ENCODE data around the gene PUS7.
"Not testable (repeated sequence)": the region's sequence is repeated elsewhere in the genome, so short reads cannot be mapped to it uniquely, and the experiment has no call there.

Gene PUS7

DNA sequence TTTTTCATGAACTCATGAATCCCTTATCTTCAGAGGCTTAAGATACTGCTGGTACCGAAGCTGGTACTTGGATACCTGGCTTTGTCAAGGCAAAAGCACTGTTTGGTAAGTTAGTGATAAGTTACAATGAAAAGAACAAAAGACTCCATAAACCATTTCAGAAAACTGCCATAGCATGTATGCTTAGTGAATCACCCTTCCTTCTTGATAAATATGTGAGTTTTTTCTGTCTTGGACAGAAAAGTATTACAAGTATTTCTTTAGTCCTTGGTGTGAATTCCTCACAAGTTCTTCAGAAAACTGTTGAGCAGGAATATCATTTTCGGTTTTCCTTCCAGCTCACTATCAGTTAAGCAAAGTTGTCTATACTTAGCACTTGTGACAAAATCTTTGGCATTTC lies 25.6 kb downstream of the PUS7 start:
- no peak for DNase-seq

GRCh38 chr7:105493923-105494315 lies 28.2 kb downstream of the PUS7 start:
- DNase-seq = no peak

DNA sequence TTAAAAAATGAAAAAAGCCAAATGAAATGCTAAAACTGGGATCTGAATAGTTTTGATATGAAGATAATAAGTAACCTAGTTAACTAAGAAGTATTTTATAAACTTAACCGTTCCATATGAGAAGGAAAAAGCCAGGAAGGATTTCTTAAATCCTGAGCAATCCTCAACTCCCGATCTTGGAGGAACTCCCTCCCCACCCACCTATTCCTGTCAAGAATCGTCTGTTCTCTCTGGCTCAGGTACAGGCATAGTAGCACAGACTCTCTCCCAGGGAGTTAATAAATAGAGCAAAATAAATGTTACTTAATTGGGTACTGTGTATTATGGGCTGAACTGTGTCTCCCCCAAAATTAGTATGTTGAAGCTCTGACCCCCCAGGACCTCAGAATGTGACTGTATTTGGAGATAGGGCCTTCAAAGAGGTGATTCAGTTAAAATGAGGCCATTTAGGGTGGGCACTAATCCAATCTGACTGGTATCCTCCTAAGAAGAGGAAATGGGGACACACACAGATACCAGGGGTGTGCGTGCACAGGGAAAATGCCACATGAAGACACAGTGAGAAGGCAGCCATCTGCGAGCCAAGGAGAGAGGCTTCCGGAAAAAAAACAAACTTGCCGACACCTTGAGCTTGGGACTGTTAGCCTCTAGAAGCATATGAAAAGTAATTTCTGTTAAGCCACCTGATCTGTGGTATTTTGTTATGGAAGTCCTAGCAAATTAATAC lies 28.7 kb downstream of the PUS7 start:
- no peak for DNase-seq

- no peak for DNase-seq
Observed at GRCh38 chr7:105489409-105489808, 32.7 kb downstream of the PUS7 start.

DNA sequence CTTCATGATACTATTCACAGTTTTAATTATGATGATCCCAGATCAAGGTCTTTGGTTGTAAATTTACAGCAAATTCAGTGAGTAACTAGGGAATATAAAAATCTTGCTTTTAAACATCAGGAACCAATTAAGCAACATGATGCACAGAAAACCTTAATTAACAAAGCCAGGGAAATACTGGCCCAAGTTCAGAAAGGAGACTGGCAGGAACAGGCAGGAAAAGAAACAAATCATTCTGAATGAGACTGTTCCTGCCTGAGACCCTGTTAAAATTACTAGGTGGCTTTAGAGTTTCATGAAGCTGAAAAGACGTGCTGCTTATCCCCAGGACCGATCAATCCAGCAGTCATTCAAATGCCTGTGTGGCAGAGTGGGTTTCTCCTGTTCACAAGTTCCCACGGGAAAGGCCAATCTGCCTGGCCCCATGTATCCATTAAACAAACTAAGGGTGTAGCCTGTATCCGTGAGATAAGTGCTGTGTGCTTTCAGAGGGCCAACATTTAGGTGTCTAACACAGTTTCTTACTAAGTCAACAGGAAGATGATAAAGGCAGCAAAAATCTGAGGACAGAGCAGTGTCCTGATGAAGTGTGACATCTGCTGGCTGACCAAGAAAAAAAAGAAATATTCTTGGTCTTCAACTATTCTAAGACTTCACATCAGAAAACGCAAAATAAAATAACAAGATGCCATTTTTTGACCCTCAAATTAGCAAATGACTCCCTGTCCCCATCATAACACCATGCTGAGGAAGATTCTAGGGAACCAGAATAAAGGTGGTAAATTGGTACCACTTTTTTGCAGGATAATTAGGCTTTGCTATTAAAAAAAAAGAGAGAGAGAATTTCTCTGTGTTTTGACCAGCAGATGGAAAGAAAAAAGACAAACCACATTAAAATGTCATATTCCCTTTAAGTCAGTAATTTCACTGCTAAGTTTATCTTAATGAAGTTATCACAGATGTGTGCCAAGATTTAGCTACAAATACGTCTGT lies 34.2 kb downstream of the PUS7 start:
- no peak for DNase-seq

DNA sequence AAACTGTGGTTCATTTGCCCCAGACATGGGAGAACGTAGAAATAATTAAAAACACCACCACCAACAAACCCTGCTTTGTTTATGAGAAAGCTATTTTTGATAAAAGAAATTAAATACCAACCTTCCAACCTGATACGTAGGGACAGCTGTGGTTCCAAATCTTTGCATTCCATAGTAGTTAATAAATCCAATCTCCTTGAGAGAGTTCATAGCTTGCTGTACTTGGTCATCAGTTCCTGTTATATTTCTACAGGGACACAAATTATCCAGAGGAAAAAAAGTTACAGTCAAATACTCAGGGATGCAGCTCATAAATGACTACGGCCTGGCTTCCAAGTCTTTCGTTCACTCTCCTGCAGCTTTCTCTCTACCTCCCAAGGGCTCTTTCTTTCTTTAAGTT lies 41.1 kb downstream of the PUS7 start:
- DNase-seq = no peak

GRCh38 chr7:105478606-105479005 lies 43.5 kb downstream of the PUS7 start:
- DNase-seq = no peak

- no peak for DNase-seq
Observed at GRCh38 chr7:105477908-105478307, 44.2 kb downstream of the PUS7 start.

DNA sequence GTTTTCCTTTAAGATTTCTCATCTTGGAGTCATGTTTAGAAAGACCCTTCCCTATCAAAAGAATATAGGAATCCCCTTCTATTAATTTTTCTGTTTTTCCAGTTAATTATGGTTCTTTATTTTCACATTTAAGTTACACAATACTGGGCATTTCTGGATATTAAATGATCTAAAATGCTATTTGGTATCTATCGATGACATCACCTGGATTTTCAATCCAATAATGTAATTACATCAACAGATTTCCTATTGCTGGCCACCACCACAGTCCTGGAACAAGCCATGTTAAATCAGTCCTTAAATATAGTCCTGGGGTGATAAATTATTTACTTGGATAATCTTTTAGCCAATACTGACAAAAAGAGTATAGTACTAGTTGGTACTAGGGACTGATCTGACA lies 48.0 kb downstream of the PUS7 start:
- no peak for DNase-seq

DNA sequence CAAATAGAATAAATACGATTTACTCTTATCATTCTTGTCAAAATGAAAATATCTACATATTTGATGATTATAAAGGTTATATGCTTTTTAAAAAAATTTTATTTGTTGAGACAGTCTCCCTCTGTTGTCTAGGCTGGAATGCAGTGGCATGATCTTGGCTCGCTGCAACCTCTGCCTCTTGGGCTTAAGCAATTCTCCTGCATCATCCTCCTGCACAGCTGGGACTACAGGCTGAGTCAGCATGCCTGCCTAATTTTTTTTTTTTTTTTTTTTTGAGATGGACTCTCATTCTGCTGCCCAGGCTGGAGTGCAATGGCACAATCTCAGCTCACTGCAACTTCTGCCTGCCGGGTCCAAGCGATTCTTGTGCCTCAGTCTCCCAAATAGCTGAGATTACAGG lies 48.9 kb downstream of the PUS7 start:
- no peak for DNase-seq

DNA sequence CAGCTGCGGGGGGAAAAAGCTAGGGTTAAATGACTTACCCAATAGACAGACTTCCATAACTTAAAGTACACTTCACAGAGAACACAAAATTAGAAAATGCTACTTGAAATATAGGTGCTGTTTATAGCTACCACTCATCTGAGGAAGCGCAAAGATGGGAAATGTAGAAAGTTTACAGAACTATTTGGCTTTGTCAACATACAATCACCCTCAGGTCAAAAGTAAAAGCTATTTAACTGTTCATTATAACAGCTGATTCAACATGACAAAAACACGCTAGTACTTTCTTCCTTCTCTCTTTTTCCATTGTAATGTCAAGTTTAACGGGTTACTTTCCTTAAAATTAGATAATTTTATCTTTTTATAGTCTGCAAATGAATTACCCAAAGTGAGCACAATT lies 51.2 kb downstream of the PUS7 start:
- DNase-seq = no peak

GRCh38 chr7:105470090-105470489 lies 52.0 kb downstream of the PUS7 start:
- no peak for DNase-seq

DNA sequence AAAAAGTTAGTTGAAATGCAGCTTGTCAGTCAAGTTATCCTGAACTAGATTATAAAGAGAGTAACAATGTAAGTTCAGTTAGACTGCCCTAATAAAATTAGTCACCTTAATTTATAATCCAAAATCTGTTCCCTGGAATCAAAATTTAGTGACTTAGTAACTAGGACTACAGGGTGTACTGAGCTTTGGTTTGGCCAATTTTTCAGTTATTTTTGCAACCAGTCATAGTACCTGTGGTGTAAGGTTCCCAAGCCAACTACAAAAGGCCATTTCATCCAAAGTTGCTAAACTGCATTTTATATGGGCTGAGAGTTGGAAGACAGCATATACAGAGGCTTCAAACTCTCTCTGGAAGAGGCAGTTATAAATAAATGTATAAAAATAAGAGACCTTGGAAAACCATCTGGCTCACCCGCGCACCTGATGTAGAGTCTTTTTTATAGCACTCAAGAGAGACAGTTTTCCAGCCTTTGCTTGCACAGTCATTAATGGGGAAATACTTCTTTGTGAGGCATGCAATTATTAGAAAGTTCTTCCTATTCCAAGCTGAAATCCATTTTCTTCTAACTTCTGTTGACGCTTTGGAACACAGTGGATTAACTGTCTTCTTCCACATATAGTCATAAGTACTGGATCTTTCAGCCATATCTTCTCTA lies 59.2 kb downstream of the PUS7 start:
- no peak for DNase-seq

DNA sequence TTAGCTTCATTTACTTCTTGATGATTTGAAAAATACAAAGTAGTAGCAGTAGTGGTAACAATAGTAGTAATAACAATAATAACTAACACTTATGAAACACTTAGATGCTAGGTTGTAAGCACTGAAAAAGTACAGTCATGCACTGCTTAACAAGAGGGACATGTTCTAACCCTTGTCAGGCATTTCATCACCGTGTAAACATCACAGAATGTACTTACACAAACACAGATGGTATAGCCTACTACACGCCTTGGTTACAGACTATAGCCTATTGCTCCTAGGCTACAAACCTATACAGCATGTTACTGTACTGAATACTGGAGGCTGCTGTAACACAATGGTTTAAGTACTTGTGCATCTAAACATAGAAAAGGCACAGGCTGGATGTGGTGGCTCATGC lies 60.6 kb downstream of the PUS7 start:
- no peak for DNase-seq

DNA sequence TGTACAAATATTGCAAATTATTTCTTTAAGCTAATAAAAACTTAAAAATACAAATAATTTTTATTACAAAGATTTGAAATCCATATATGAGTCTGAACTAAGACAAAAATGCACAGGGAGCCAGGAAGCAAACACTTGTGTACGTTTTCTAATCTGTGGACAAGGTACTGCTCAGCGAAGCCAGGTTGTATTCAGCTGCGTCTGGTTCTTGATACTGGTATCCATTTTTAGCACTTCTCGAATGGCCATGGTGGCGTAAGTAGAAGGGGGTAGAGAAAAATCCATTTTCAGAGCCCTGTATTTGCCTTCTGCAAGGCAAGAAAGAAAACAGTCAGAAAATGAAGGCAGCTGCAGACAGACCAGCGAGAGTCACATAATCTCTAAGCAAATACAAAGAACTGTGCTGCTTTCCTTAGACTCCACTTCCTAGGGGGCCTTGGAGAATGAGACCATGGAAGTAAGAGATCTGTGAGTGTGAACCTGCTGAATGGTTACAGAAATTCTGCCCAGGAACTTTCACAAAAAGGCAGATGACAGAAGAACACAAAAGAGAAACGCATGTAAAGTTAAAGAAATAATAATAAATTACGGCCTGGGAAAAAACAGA lies 64.3 kb downstream of the PUS7 start:
- DNase-seq = no peak

- no peak for DNase-seq
Observed at GRCh38 chr7:105454921-105455320, 67.2 kb downstream of the PUS7 start.

DNA sequence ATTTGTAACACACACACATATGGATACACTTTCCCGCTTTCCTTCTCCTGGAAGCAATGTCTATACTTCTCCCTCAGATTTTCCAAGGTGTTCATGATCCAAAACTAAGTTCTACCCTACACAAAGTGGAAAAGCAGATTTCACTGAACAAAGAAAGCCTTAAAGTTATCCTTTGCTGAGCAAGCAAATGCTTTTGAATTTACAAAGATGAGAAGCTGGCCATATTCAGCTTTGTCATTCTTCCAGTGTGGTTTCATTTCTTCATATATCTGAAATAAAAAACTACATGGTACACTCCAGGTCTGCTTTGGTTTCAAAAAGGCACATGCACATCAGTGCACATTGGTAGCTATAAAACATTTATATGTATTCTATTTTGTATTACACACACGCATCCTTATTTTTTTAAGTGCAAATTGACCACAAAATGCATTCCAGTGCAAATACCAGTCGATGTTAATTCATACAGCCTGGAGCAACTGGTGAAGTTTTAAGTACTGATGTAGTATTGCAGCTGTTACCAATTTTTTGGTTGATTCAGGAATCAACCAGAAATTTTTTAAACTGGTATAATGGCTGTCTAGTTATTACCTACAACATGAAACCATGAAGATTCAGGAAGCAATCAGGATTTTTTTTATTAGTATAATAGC lies 67.8 kb downstream of the PUS7 start:
- no peak for DNase-seq

DNA sequence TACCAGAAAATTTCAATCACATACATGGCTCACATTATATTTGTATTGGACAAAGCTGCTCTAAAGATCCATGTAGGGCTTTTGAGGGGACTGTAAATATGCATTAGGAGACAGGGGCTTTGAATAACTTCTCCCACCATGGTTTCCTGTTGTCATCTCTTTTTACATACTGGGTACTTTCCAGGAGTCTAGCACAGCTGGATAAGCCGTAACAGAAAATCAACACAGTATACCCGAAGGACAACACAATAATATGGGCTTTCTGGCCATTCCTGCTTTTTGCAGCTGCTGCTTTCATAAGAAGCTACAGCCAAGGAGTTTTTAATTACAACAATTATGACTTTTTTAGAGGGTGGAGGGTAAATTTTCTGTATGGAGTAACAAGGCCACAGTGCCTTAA lies 70.0 kb downstream of the PUS7 start:
- DNase-seq = no peak

GRCh38 chr7:105450870-105451269 lies 71.2 kb downstream of the PUS7 start:
- not testable (repeated sequence) for DNase-seq

DNA sequence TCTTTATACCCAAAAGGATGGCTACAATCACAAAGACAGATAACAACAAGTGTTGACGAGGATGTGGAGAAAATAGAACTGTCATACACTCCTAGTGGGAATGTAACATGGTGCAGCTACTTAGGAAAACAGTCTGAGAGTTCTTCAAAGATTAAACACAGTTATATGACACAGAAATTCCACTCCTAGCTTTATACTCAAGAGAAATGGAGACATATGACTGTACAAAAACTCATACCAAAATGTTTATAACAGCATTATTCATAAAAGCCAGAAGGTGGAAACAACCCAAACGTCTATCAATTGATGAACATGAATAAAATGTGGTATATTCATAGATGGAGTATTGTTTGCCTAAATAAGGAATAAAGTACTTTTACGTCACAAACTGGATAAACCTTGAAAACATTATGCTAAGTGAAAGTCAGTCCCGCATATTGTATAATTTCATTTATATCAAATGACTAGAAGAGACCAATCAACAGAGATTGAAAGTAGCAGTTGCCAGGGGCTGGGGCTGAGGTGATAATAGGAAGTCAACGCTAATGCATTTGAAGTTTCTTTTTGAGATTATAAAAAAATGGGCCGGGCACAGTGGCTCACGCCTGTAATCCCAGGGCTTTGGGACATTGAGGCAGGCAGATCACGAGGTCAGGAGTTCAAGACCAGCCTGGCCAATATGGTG lies 71.8 kb downstream of the PUS7 start:
- no peak for DNase-seq

- DNase-seq = no peak
Observed at GRCh38 chr7:105448181-105448580, 73.9 kb downstream of the PUS7 start.

Data from stimulated activated CD4-positive, alpha-beta T cell treated with anti-CD3 and anti-CD28 coated beads, Interleukin-12 subunit alpha, Interleukin-12 subunit beta, amount 100 ng/mL, for 4 hours (primary cell).